ENCODE data around the gene SLAMF7. TPM values are rescaled to one million over a fixed set of nuclear protein-coding genes. Genes with fewer than 3 reads are reported as not detected.

The SLAMF7 gene
- total RNA-seq, 1 donor from 2014 or later = 9.2 TPM

DNA sequence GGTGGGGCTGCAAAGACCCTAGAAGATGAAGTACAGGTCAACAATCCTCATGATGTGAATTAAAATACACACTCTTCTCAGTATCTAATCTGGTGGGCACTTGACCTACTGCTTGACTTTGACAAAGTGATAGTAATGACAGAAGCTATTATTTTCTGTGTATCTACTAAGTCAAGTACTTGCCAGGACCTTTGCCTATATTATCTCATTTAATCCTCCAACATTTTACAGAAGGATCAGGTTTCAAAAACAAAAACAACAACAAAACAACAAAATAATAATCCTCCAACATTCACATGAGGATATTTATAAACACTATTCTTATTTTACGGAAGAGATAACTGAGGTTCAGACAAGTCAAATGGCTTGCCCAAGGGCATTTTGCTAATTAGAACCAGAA lies 23.0 kb upstream of the SLAMF7 start:
- Histone ChIP-seq H3K9me3 (no peaks in the 10 kb centered on the region), H3K4me1 (peaks cover 7% of the 10 kb centered on the region), H3K4me3 (no peak overlapping the region), H3K36me3 (no peaks in the 10 kb centered on the region), H3K27me3 (no peaks in the 10 kb centered on the region), H3K27ac (no peak overlapping the region)
- DNase-seq = no peak
- no peak for ATAC-seq
- intact Hi-C loops (cut with DNase I) = no loop called here
- TF ChIP-seq, protein P1, sequence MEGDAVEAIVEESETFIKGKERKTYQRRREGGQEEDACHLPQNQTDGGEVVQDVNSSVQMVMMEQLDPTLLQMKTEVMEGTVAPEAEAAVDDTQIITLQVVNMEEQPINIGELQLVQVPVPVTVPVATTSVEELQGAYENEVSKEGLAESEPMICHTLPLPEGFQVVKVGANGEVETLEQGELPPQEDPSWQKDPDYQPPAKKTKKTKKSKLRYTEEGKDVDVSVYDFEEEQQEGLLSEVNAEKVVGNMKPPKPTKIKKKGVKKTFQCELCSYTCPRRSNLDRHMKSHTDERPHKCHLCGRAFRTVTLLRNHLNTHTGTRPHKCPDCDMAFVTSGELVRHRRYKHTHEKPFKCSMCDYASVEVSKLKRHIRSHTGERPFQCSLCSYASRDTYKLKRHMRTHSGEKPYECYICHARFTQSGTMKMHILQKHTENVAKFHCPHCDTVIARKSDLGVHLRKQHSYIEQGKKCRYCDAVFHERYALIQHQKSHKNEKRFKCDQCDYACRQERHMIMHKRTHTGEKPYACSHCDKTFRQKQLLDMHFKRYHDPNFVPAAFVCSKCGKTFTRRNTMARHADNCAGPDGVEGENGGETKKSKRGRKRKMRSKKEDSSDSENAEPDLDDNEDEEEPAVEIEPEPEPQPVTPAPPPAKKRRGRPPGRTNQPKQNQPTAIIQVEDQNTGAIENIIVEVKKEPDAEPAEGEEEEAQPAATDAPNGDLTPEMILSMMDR (IDR thresholded peaks at IDR 0.05) = no peak

- intact Hi-C loops (cut with DNase I) = no loop called here
- DNase-seq = no peak
- Histone ChIP-seq H3K4me1 (peaks cover 7% of the 10 kb centered on the region), H3K9me3 (no peaks in the 10 kb centered on the region), H3K27ac (no peak overlapping the region), H3K36me3 (no peaks in the 10 kb centered on the region), H3K27me3 (no peaks in the 10 kb centered on the region), H3K4me3 (no peak overlapping the region)
- TF ChIP-seq, protein P1 (IDR thresholded peaks at IDR 0.05) = no peak
- ATAC-seq = no peak
These were observed 21.7 kb upstream of the SLAMF7 start for GRCh38 chr1:160717306-160717705.

- no peaks in the 10 kb centered on the region for H3K9me3 ChIP-seq
- H3K36me3 ChIP-seq = no peaks in the 10 kb centered on the region
- intact Hi-C loops (cut with DNase I) = no loop called here
- peaks cover 5% of the 10 kb centered on the region for H3K4me1 ChIP-seq
- TF ChIP-seq, protein P1 (IDR thresholded peaks at IDR 0.05) = no peak
- H3K27me3 ChIP-seq = no peaks in the 10 kb centered on the region
- ATAC-seq (no peak), DNase-seq (no peak)
- H3K4me3 ChIP-seq = no peak overlapping the region
- no peak overlapping the region for H3K27ac ChIP-seq
These were observed 20.8 kb upstream of the SLAMF7 start for GRCh38 chr1:160718210-160718609.

- no peak overlapping the region for H3K4me3 ChIP-seq
- H3K27ac ChIP-seq = no peak overlapping the region
- H3K4me1 ChIP-seq = no peaks in the 10 kb centered on the region
- H3K27me3 ChIP-seq = no peaks in the 10 kb centered on the region
- TF ChIP-seq, protein P1 (IDR thresholded peaks at IDR 0.05) = no peak
- intact Hi-C loops (cut with DNase I) = no loop called here
- DNase-seq (no peak), ATAC-seq (no peak)
- no peaks in the 10 kb centered on the region for H3K36me3 ChIP-seq
- no peaks in the 10 kb centered on the region for H3K9me3 ChIP-seq
These were observed 18.5 kb upstream of the SLAMF7 start for GRCh38 chr1:160720356-160721085.

DNA sequence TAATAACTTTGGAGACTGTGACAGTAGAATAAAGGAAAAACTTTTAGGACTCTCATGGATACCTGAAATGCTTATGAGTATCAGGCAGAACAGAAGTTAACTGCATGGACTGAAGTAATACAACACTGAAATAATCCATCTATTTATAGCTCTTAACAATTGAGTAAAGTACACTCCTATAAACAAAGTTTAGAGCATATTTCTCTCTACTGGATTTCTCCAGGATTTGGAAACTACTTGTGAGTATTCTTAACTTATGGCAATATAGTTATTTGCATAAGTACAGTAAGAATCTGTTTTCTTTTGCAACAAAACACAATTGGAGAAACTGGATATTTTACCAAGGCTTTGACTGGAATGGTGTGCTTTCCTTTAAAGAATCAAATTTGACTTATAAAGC lies 17.6 kb upstream of the SLAMF7 start:
- TF ChIP-seq, protein P1 (IDR thresholded peaks at IDR 0.05) = no peak
- peaks cover 6% of the 10 kb centered on the region for H3K4me1 ChIP-seq
- ATAC-seq (no peak), DNase-seq (no peak)
- H3K27ac ChIP-seq = no peak overlapping the region
- no peaks in the 10 kb centered on the region for H3K9me3 ChIP-seq
- intact Hi-C loops (cut with DNase I) = no loop called here
- no peaks in the 10 kb centered on the region for H3K27me3 ChIP-seq
- H3K4me3 ChIP-seq = no peak overlapping the region
- no peaks in the 10 kb centered on the region for H3K36me3 ChIP-seq

- no peak for DNase-seq
- intact Hi-C loops (cut with DNase I) = no loop called here
These were observed 16.3 kb upstream of the SLAMF7 start for GRCh38 chr1:160722726-160723125.

More at GRCh38 chr1:160722726-160723125, 16.3 kb upstream of the SLAMF7 start:
- TF ChIP-seq, protein P1 (IDR thresholded peaks at IDR 0.05) = no peak
- H3K9me3 ChIP-seq = no peaks in the 10 kb centered on the region
- H3K27ac ChIP-seq = no peak overlapping the region
- no peaks in the 10 kb centered on the region for H3K36me3 ChIP-seq
- no peaks in the 10 kb centered on the region for H3K27me3 ChIP-seq
- no peak for ATAC-seq
- H3K4me3 ChIP-seq = no peak overlapping the region
- H3K4me1 ChIP-seq = peaks cover 10% of the 10 kb centered on the region
